ENCODE measurements around the gene NEUROD2.

The NEUROD2 gene

DNA sequence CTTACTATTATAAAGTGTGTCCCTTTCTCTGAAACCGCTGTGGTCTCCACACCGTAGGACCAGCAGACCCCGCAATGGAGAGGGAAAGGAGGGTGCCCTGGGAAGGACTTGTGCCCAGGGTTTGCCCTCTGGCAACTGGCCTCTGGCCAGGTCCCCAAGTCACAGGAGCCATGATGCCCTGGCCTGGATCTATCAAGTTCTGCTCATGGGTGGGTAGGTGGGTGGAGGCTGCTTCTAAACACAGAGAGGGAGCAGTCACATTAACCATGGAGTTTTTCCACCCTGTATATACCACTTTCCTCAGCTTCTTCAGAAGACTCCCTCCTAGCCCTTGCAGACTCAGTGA, 9.4 kb upstream of the NEUROD2 start:
- DNase-seq (ENCODE audit: low spot score), result no peak
- in situ Hi-C loops (cut with MboI; ENCODE audit: low sequenced_read_pairs, unreplicated experiment), result no loop called here
- TF ChIP-seq, protein P1, sequence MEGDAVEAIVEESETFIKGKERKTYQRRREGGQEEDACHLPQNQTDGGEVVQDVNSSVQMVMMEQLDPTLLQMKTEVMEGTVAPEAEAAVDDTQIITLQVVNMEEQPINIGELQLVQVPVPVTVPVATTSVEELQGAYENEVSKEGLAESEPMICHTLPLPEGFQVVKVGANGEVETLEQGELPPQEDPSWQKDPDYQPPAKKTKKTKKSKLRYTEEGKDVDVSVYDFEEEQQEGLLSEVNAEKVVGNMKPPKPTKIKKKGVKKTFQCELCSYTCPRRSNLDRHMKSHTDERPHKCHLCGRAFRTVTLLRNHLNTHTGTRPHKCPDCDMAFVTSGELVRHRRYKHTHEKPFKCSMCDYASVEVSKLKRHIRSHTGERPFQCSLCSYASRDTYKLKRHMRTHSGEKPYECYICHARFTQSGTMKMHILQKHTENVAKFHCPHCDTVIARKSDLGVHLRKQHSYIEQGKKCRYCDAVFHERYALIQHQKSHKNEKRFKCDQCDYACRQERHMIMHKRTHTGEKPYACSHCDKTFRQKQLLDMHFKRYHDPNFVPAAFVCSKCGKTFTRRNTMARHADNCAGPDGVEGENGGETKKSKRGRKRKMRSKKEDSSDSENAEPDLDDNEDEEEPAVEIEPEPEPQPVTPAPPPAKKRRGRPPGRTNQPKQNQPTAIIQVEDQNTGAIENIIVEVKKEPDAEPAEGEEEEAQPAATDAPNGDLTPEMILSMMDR (IDR thresholded peaks at IDR 0.05; ENCODE audit: borderline replicate concordance, control extremely low read depth, extremely low read depth, insufficient read depth, missing control alignments), result no peak

DNA sequence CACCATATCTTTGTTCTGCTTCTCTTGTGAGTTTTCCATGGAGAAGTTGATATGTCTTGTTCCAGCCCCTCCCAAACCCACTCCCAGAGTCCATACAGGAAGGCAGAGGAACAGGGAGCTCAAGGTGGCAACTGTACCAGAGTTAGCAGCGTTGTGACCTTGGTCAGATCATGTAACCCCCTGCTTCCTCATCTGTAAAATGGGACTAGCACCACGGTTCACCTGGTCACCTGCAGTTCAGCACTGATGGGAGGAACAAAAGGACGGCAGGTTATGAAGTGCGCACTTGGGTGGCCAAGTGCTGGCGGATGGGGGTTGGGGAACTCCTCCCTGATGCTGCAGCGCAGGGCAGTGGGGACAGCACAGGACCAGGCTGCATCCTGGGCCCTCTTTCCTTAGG, 7.7 kb upstream of the NEUROD2 start:
- in situ Hi-C loops (cut with MboI; ENCODE audit: low sequenced_read_pairs, unreplicated experiment), result no loop called here

DNA sequence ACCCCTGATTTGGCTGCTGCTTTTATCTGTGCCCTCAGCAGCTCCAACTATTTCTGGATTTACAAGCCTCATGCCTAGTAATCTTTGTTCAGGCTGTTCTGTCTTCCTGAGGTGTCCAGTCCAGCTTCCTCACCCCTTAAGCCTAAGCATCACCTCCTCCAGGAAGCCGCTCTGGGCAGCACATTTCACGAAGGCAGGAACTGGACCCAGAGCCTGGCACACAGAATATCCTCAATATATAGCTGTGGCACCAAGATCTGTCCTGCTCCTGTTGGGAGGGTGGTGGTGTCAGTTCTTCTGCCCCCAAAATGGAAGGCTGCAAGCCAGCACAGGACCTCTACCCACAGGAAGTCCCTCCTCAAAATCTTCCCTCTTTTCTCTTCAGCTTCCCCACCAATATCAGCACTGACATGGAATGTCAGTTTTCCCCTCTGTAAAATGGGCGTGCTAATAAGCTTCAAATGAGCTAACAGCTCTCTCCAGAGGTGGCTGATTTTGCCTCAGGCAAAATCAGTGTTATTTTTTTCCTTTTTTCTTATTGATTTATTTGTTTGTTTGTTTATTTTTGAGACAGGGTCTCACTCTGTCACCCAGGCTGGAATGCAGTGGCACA, 6.9 kb upstream of the NEUROD2 start:
- no peak for DNase-seq (ENCODE audit: low spot score)
- TF ChIP-seq, protein P1 (IDR thresholded peaks at IDR 0.05; ENCODE audit: borderline replicate concordance, control extremely low read depth, extremely low read depth, insufficient read depth, missing control alignments), result no peak
- in situ Hi-C loops (cut with MboI; ENCODE audit: low sequenced_read_pairs, unreplicated experiment), result no loop called here

More for the DNA sequence above, 7.7 kb upstream of the NEUROD2 start:
- no peak for DNase-seq (ENCODE audit: low spot score)
- TF ChIP-seq, protein P1 (IDR thresholded peaks at IDR 0.05; ENCODE audit: borderline replicate concordance, control extremely low read depth, extremely low read depth, insufficient read depth, missing control alignments), result no peak

DNA sequence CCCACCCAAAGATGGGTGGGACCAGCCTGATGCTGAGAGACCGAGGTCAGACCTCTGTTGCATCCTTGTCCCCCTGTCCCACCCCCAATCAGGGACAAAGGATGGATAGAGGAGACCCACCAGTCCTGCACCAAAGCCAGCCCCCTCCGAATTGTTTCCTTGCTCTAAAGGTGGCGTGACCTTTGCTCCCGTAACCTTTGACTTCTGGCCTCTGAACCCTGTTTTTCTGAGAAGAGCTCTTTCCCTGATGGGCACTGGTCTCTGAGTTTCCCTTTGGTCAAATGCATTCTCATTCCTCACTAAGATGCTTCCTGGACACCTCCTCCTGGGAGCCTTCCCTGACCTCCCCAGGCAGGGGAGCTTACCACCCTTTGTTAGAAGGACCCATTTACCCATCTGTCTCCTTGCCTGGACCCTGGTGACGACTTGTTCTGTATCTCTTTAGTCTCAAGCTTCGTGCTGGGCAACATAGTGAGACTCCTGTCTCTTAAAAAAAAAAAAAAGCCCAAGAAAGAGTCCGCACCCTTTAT, 5.3 kb upstream of the NEUROD2 start:
- TF ChIP-seq, protein P1 (IDR thresholded peaks at IDR 0.05; ENCODE audit: borderline replicate concordance, control extremely low read depth, extremely low read depth, insufficient read depth, missing control alignments), result no peak
- in situ Hi-C loops (cut with MboI; ENCODE audit: low sequenced_read_pairs, unreplicated experiment), result no loop called here
- no peak for DNase-seq (ENCODE audit: low spot score)

DNA sequence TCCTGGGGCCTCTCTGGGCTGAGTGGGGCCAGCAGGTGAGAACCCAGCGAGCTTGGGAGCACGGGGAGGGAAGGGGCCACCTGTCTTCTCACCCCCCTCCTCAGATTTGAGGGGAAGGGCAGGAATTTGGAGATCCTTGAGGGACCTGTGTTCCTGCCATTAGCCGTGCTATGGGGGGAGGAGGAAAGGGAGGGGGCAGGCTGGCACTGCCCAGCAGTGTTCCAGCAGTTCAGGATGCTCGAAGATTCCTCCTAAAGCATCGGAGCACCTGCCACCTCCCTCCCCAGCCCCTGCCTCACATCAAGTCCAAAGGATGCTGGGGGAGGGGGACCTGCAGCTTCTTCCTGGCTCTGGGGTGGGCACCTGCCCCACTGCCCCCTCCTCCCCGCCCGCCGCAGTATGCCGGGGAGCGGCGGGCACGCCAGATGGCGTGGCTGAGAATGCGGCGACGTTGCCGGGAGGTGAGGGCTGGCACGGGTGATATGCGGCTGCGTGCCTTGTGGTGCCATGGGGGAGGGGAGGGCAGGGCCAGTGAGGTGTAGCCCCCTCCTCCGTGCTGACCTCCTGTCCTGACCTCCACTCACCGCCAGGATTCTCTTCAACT, 4.7 kb upstream of the NEUROD2 start:
- in situ Hi-C loops (cut with MboI; ENCODE audit: low sequenced_read_pairs, unreplicated experiment), result no loop called here
- no peak for DNase-seq (ENCODE audit: low spot score)
- TF ChIP-seq, protein P1 (IDR thresholded peaks at IDR 0.05; ENCODE audit: borderline replicate concordance, control extremely low read depth, extremely low read depth, insufficient read depth, missing control alignments), result no peak

DNA sequence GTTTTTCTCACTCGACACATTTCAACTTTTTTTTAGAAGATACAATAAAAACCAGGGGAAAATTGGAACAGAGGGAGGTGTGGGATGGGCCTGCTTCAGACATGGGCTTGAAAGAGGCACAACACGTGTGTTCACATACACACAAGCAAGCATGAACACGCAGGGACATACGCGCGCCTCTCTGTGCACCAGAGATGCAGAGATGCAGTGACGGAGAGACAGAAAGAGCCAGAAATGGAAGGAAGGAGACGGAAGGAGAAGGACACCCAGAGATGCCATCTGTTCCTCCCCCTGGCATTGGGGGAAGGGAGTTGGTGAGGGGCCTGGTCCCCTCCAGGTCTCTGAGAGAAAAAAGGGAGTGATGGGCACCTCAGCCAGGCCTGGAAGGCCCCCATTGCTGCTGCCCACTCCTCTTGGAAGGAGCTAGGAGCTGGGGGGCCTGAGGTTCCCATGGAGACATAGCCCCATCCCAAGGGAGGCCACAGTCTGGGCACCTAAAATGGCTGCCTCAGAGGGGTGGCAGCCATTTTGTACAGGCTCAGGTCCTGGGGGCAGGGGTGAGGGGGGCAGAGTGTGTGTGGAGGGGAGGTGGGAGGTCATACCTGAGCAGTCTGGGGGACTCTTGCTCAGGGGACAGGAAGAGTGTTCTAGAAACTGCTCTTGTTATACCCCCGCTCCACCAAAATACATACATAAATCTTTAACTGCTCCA, 3.8 kb upstream of the NEUROD2 start:
- in situ Hi-C loops (cut with MboI; ENCODE audit: low sequenced_read_pairs, unreplicated experiment), result no loop called here
- no peak for DNase-seq (ENCODE audit: low spot score)
- TF ChIP-seq, protein P1 (IDR thresholded peaks at IDR 0.05; ENCODE audit: borderline replicate concordance, control extremely low read depth, extremely low read depth, insufficient read depth, missing control alignments), result no peak
